Measurements from ENCODE around the gene ZMYND15.

Gene ZMYND15

GRCh38 chr17:4719146-4719545 lies 20.5 kb upstream of the ZMYND15 start:
- TF ChIP-seq POLR2AphosphoS5 (IDR thresholded peaks at IDR 0.05; ENCODE audit: low read depth, low read length), result no peak
- TF ChIP-seq POLR2A (IDR thresholded peaks at IDR 0.05; ENCODE audit: low read depth, low read length), result no peak
- TF ChIP-seq TAF1 (IDR thresholded peaks at IDR 0.05; ENCODE audit: borderline replicate concordance, low read depth, low read length), result no peak
- FAIRE-seq, result no peak

GRCh38 chr17:4719684-4720221 lies 19.9 kb upstream of the ZMYND15 start:
- FAIRE-seq (no peak), DNase-seq (ENCODE audit: insufficient read length) (no peak)
- no peak for TF ChIP-seq TAF1 (IDR thresholded peaks at IDR 0.05; ENCODE audit: borderline replicate concordance, low read depth, low read length)
- TF ChIP-seq POLR2AphosphoS5 (IDR thresholded peaks at IDR 0.05; ENCODE audit: low read depth, low read length), result 0 out of 2 replicates have a peak, but pooled peaks have one; percentile 27
- no peak for TF ChIP-seq POLR2A (IDR thresholded peaks at IDR 0.05; ENCODE audit: low read depth, low read length)

More at GRCh38 chr17:4719146-4719545, 20.5 kb upstream of the ZMYND15 start:
- no peak for DNase-seq (ENCODE audit: insufficient read length)

GRCh38 chr17:4720787-4721186 lies 18.8 kb upstream of the ZMYND15 start:
- no peak for FAIRE-seq
- no peak for DNase-seq (ENCODE audit: insufficient read length)
- TF ChIP-seq POLR2A (IDR thresholded peaks at IDR 0.05; ENCODE audit: low read depth, low read length), result no peak
- no peak for TF ChIP-seq POLR2AphosphoS5 (IDR thresholded peaks at IDR 0.05; ENCODE audit: low read depth, low read length)
- TF ChIP-seq TAF1 (IDR thresholded peaks at IDR 0.05; ENCODE audit: borderline replicate concordance, low read depth, low read length), result no peak

GRCh38 chr17:4721203-4722135 lies 18.2 kb upstream of the ZMYND15 start:
- TF ChIP-seq POLR2AphosphoS5 (IDR thresholded peaks at IDR 0.05; ENCODE audit: low read depth, low read length) (peak; percentile 55; the same call in 1 of the 2 replicates), TAF1 (IDR thresholded peaks at IDR 0.05; ENCODE audit: borderline replicate concordance, low read depth, low read length) (no peak)
- peak; percentile 57 for FAIRE-seq
- no peak for DNase-seq (ENCODE audit: insufficient read length)

- no peak for DNase-seq (ENCODE audit: insufficient read length)
- TF ChIP-seq POLR2A (IDR thresholded peaks at IDR 0.05; ENCODE audit: low read depth, low read length) (no peak), TAF1 (IDR thresholded peaks at IDR 0.05; ENCODE audit: borderline replicate concordance, low read depth, low read length) (no peak), POLR2AphosphoS5 (IDR thresholded peaks at IDR 0.05; ENCODE audit: low read depth, low read length) (no peak)
- FAIRE-seq, result no peak
Measured at GRCh38 chr17:4722678-4723240, 16.9 kb upstream of the ZMYND15 start.

- no peak for TF ChIP-seq POLR2AphosphoS5 (IDR thresholded peaks at IDR 0.05; ENCODE audit: low read depth, low read length)
- no peak for TF ChIP-seq POLR2A (IDR thresholded peaks at IDR 0.05; ENCODE audit: low read depth, low read length)
- TF ChIP-seq TAF1 (IDR thresholded peaks at IDR 0.05; ENCODE audit: borderline replicate concordance, low read depth, low read length), result no peak
- FAIRE-seq, result no peak
Measured at GRCh38 chr17:4724650-4725049, 15.0 kb upstream of the ZMYND15 start.

GRCh38 chr17:4725646-4726310 lies 13.9 kb upstream of the ZMYND15 start:
- no peak for TF ChIP-seq POLR2AphosphoS5 (IDR thresholded peaks at IDR 0.05; ENCODE audit: low read depth, low read length)
- TF ChIP-seq TAF1 (IDR thresholded peaks at IDR 0.05; ENCODE audit: borderline replicate concordance, low read depth, low read length), result no peak
- DNase-seq (ENCODE audit: insufficient read length) (no peak), FAIRE-seq (no peak)

More at GRCh38 chr17:4724650-4725049, 15.0 kb upstream of the ZMYND15 start:
- DNase-seq (ENCODE audit: insufficient read length), result no peak

GRCh38 chr17:4728124-4728523 lies 11.5 kb upstream of the ZMYND15 start:
- DNase-seq (ENCODE audit: insufficient read length), result no peak
- TF ChIP-seq POLR2AphosphoS5 (IDR thresholded peaks at IDR 0.05; ENCODE audit: low read depth, low read length), result no peak
- TF ChIP-seq TAF1 (IDR thresholded peaks at IDR 0.05; ENCODE audit: borderline replicate concordance, low read depth, low read length), result no peak
- no peak for TF ChIP-seq POLR2A (IDR thresholded peaks at IDR 0.05; ENCODE audit: low read depth, low read length)
- no peak for FAIRE-seq

GRCh38 chr17:4733073-4733531 lies 6.5 kb upstream of the ZMYND15 start:
- DNase-seq (ENCODE audit: insufficient read length) (no peak), FAIRE-seq (peak; percentile 96)
- TF ChIP-seq TAF1 (IDR thresholded peaks at IDR 0.05; ENCODE audit: borderline replicate concordance, low read depth, low read length) (no peak), POLR2AphosphoS5 (IDR thresholded peaks at IDR 0.05; ENCODE audit: low read depth, low read length) (no peak), POLR2A (IDR thresholded peaks at IDR 0.05; ENCODE audit: low read depth, low read length) (no peak)

- FAIRE-seq (no peak), DNase-seq (ENCODE audit: insufficient read length) (no peak)
- no peak for TF ChIP-seq POLR2A (IDR thresholded peaks at IDR 0.05; ENCODE audit: low read depth, low read length)
Measured at GRCh38 chr17:4734857-4735475, 4.7 kb upstream of the ZMYND15 start.
